GM18868 (cell line): ENCODE measurements around the gene TRAPPC3L.
A peak's percentile ranks its signal among the peaks of the same experiment; 100 is the strongest.

Experiments used
- ATAC-seq: cut with Tn5 transposase; IDR thresholded peaks from one replicate; pipeline ENCODE4 v1.9.1; 2021; ENCODE audit warnings: mild to moderate bottlenecking, moderate library complexity; ENCODE audit not compliant: unreplicated experiment

The TRAPPC3L gene

DNA sequence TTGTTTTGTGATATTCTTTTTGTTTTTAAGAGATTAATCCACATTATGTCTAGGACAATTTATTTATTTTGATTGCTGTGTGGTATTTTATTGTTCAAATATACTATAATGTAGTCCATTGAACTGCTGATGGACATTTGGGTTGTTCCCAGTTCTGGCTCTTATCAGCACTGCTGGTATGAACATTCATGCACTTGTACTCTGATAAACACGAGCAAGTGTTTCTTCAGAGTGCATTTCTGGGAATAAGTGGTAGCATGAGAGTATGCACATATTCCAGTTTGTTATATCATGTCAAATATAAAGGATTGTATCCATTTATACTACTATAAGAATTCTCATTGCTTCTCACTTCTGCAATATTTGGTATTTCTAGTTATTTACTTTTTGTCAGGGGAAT, 77.2 kb downstream of the TRAPPC3L start:
- no peak for ATAC-seq

DNA sequence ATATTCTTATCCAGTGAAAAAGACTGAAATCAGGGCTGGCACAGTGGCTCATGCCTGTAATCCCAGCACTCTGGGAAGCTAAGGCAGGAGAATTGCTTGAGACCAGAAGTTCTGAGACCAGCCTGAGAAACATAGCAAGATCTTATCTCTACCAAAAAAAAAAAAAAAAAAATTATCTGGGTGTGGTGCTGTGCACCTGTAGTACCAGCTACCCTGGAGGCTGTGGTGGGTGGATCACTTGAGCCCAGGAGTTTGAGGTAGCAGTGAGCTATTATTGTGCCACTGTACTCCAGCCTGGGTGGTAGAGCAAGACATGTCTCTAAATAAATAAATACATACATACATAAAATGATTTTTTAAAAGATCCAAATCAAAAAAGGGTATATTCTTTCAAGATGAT, 78.0 kb downstream of the TRAPPC3L start:
- no peak for ATAC-seq

GRCh38 chr6:116467096-116467495, 78.4 kb downstream of the TRAPPC3L start:
- ATAC-seq: no peak

- peak; percentile 37 for ATAC-seq
Observed at GRCh38 chr6:116465246-116465645, 80.2 kb downstream of the TRAPPC3L start.

DNA sequence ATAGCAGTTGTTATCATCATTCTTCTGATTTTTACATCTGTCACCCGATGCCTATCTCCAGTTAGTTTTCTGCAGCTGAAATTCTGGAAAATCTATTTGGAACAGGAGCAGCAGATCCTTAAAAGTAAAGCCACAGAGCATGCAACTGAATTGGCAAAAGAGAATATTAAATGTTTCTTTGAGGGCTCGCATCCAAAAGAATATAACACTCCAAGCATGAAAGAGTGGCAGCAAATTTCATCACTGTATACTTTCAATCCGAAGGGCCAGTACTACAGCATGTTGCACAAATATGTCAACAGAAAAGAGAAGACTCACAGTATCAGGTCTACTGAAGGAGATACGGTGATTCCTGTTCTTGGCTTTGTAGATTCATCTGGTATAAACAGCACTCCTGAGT, 82.2 kb downstream of the TRAPPC3L start:
- no peak for ATAC-seq

- peak; percentile 70 for ATAC-seq
Observed at GRCh38 chr6:116461932-116462885, 83.3 kb downstream of the TRAPPC3L start.

DNA sequence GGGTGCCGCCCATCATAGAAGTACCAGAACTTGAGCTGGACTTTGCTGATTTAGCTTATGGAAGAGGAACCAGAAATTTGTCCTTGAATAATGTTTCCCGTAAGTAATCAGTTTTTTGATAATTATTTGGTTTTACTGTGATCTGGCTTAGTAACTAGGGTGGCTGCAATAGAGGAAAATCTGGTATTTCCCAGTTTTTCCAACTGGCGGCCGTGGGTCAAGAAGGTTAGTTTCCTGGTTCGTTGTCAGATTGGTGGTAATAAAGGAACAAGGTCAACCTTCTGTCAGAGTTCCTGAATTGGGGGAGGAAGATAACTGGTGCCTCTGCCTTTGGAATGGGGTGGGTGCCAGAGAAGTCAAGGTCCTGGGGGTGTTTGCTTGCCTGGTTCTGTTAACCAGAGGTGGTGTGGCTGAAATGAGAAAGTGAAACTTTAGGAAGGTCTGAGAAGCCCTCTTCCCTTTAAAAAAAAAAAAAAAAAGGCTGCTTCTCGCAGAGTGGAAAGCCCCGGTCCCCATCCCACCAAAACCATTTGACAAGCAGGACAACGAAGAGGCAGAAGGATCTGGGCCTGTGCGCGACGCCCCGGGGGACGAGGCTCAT, 84.1 kb downstream of the TRAPPC3L start, which contains the start of gene CALHM6:
Gene CALHM6 (plus strand): TSS at position 45 of the 601 bp plus-strand sequence. CDS start 555 bp downstream, at position 600.
- no peak for ATAC-seq

- no peak for ATAC-seq
Observed at GRCh38 chr6:116459927-116460326, 85.6 kb downstream of the TRAPPC3L start.

- ATAC-seq: no peak
Observed at GRCh38 chr6:116458264-116458663, 87.2 kb downstream of the TRAPPC3L start.

DNA sequence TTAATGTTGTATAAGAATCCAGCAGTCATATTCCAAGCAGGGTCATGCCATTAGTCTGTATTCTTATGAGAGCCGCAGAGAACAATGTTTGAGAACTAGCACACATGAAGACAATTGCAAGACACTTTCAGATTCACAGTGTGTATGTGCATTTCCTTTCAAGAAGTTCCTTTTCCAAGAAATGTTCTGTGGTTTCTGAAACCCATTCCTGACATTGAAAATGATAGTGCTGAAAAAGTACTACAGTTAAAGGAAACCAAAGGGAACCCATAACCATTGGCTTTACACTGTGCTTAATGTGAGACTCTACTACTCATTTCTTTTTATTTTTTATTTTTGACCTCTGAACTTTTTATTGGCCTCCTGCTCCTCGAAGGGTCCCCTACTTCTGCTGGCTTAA, 88.6 kb downstream of the TRAPPC3L start:
- no peak for ATAC-seq

GRCh38 chr6:116456106-116456505, 89.4 kb downstream of the TRAPPC3L start:
- ATAC-seq: no peak

- no peak for ATAC-seq
Observed at GRCh38 chr6:116452531-116452930, 93.0 kb downstream of the TRAPPC3L start.

DNA sequence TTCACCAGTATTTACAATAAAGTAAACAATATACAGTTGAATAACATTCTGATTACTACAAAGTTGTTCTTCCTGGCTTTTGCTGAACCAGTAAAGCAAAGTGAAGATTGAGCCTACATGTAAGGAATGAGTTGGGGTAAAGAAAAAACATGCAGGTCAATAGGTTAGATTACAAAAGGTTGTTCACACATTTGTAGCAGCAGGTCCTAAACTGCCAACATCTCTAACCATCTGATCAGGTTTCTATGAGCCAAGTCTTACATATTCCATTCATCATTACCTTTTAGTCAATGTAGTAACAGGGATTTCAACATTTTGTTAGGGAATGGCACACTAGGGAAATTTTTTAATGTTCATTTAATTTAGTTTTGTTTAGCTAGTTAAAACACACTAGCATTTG, 93.6 kb downstream of the TRAPPC3L start:
- ATAC-seq: no peak

DNA sequence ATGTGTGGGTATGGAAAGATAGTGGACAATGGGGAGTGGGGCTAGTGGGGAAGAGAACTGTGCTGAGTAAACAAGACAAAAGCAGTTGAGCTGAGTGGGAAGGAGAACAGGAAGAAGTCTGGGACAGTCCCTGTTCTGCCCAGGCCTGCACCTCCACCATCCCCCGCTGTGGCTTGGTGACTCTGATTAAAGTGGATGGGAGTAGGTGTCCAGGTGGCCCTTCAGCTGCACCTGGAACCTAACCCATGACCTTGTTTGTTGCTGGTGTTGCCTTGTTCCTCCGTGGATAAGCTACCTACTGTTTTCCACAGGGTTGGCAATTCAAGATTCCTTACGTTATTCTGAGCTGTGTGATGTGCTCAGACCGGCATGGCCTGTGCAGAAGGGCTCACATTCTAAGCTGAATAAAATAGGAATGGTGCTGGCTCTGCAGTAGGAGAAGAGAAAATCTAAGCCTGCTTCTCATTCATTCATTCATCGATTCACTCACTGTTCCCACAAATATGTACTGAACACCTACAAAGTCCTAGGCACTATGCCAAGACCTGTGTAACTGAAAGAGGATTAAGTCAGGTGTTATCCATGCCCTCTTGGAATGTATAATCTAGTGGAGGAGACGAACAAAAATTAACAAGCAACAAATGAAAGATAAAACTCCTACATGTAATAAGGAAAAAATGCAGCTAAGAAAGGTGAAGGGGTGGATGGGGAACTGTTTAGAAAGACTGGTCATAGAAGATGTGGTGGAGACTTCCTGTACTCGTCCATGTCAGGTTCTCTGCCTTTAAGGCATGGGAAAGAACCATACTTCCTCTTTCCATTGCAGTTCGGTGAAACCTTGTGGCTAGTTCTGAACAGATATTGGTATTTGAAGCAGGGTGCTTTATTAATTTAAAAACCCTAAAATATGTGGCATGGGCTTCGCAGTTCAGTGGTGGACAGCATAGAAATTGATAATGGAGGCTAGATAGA, 94.4 kb downstream of the TRAPPC3L start:
- peak; percentile 90 for ATAC-seq

GRCh38 chr6:116450185-116450710, 95.2 kb downstream of the TRAPPC3L start:
- no peak for ATAC-seq

DNA sequence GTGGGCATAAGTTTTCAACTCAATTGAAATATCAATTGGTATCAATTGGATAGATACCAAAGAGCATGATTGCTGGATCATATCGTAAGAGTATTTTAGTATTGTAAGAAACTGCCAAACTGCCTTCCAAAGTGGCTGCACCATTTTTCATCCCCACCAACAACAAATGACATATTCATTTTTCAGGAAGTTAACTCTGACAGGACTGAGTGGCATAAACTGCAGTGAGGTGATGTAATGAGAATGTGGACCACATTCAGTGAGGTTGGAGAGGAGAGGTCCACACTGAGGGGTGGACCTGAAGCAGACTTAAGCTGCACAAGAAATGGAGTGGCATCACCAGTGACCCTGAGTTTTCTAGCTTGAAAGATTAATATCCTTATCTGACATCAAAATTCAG, 95.9 kb downstream of the TRAPPC3L start:
- ATAC-seq: no peak

- no peak for ATAC-seq
Observed at GRCh38 chr6:116447496-116448011, 97.9 kb downstream of the TRAPPC3L start.

DNA sequence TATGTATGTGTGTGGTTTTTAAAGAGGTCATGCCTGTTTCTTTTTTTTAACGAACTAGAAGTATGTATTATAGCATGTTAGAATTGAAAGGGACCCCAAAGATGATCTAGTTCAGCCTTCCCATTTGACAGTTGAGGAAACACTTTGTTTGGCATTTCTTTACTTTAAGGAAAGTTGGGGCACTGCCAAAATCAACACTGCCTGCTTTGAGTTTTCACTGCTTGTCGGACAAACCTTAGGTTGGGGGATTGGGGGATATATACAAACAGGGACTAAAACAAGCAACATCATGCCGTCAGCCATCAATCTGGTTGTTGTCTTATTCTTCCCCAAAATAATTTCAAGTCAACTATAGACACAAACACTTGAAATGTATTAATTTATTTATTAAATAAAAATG, 98.4 kb downstream of the TRAPPC3L start:
- no peak for ATAC-seq

DNA sequence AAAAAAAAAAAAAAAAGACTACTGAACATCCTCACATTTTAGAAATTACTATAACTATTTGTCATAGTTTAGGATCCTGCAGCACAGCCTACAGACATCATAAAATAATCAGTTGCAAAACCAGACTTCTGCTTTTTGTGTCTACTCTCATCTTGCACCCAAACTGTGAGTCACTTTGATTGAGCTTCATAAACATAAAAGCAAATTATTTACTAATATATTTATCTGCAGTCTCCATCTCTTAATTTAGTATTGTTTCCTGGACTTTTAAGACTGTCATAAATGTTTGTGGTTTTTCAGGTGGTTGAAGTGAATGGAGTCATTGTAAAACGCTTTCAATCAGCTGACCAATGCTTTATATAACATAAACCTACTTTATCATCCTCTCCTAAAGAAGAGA, 99.1 kb downstream of the TRAPPC3L start:
- ATAC-seq: no peak

GRCh38 chr6:116445102-116445501, 100.4 kb downstream of the TRAPPC3L start:
- no peak for ATAC-seq
